Tongue (tissue), 2 donors: ENCODE results near the gene HS3ST4. TPM values are rescaled to one million over a fixed set of nuclear protein-coding genes. Genes with fewer than 3 reads are reported as not detected.
A peak's percentile ranks its signal among the peaks of the same experiment; 100 is the strongest.
"Not testable (repeated sequence)": the region's sequence is repeated elsewhere in the genome, so short reads cannot be mapped to it uniquely, and the experiment has no call there.

Experiments used
- DNase-seq: peaks from one replicate; pipeline ENCODE4 v3.0.0-alpha.2; 2015
- total RNA-seq: library from RNA; depleted of rRNA; stranded (reverse); fragments of >200 nt; gene quantifications from one replicate; pipeline ENCODE4 v1.2.3, GENCODE V29; 2014

Gene HS3ST4
- total RNA-seq, 1 donor from 2014 or later: 0.21 TPM

GRCh38 chr16:25734430-25735385, 42.9 kb downstream of the HS3ST4 start:
- DNase-seq: no peak

GRCh38 chr16:25735645-25736044, 43.9 kb downstream of the HS3ST4 start:
- no peak for DNase-seq

DNA sequence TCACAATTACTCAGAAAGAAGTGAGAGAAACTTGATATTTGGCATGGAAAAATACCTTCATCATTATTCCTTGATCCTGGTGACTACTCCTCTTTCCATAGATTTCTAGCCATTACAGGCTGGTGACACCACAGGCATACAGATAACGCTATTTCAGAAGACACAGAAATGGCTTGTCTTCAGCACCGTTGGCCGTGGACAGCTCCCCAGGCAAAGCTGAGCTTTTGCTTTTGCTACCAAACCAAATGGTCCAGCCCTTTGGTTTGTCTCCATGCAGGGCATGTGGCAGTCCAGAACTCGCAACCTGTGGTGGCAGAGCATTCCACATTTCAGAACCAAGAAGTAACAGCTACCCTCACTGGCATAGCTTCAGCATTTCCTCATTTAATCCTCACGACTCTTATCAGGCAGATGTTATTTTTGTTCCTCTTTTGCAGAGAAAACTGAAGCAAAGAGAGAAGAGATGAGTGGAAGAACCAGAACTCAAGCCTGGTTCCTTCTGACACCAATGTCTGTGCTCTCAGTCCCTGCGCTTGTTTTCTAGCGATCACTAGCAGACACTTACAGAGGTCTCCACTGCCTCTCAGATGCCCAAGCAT, 55.5 kb downstream of the HS3ST4 start:
- DNase-seq: peak; percentile 41

DNA sequence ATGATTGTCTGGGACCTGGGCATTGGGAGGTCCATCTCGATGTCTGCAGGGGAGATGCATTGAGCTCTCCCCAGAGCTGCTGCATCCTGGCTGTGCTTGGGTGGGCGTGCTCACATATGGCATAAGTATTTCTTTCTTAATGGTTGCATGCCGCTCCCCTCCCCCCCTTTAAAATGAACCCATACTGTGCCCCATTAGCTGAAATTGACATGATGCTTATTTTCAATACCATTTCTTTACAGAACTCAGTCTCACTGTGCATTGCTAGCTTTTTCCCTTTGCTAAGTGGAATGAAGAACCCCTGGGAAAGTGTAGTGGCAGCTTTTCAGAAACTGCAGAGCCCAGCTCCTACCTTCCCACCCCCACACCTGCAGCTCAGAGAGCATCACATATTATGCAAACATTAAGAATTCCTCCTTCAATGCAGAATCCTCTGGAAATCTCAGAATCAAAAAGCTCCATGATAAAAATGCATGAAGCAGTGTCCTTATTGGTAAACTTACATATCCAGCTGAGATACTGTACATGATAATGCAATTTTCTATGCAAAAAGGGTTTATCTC, 56.4 kb downstream of the HS3ST4 start:
- no peak for DNase-seq

DNA sequence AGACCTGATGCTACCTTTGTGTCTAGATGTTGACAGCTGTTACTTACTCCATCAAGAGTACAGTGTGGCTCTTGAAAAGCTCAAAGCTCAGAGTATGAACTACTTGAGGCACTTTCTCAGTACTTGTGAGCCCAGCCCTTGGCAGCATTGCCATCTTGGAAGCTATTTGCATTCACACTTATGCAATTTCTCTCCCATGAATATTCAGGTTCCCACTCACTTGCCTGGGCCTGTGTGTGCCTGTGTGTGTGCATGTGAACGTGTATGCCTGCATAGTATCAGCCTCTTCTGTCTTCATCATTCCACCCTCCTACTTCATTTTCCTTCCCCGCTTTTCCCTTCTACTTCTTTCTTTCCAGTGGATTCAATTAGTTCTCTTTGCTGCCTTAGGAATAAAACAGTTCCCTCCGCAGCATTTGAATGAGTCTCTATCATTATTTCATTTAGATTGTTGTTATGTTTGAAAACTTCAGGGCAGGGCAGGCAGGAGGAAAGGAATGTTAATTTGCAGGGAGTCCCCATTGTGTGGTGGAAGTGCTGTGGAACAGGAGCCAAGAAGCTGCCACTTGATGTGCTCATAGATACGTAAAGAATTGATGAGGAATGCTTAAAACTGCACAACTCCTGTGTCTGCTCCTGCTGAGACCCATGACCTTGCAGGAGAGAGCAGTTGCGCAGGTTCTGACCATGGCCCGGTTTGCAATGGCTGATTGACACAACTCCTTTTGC, 58.9 kb downstream of the HS3ST4 start:
- no peak for DNase-seq

DNA sequence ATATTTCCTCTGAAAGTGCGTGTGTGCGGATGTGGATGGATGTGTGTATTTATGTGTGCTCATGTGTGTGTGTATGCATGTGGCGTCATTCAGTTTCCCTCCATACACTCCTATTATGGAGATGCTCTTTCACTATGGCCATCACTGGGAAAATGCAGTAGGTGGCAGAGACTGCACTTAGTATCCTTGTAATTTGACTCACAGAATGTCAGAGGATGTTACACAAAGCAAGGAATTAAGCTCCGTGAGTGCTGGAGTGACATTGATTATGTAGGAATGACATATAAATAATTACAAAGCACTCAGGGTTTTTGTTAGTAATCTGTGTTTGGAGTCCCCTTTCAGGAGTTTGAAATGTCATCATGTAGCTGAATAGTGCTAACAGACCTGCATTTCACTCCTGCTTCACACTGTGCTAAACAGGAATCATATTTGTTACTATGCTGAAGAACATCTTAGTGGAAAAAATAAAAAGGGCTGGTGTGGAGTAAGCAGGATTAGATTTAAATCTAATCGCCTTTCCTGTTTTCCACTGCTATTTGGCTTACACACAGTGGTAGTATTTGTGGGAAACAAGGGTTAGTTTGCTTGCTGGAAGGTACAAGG, 59.6 kb downstream of the HS3ST4 start:
- no peak for DNase-seq

DNA sequence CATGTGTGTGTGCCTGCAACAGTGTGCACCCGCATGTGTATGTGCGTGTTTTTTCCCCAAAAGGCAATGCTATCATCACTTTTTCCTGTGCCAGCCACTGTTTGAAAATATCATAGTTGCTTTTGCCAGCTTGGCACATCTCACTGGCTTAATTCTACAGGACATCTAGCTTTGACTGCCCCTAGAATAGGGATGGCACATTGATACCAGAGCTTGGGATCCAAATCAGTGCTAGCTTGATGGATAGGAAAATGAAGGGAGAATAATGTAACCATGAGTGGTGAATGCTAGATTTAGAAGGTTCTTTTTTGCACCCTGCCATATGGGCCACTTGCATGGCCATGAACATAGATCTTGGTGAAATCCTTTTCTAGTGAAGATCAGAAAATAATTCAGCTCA, 72.7 kb downstream of the HS3ST4 start:
- no peak for DNase-seq

DNA sequence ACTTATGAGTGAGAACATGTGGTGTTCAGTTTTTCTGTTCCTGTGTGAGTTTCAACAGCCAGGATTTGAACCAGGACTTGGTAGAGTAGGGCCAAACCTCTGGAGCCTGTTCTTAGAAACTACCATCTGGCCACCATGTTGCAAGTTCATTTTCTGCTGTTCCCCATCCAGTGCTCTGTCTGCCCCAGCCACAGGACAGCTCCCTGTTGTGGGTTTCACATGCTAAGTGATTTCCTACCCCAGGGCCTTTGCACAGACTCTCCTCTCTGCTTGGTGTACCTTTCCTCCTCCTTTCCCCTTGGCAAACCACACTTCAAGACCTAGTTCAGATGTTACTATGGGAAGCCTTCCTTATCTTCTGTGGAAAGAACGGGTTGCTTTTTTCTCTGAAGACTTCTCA, 79.5 kb downstream of the HS3ST4 start:
- DNase-seq: no peak

DNA sequence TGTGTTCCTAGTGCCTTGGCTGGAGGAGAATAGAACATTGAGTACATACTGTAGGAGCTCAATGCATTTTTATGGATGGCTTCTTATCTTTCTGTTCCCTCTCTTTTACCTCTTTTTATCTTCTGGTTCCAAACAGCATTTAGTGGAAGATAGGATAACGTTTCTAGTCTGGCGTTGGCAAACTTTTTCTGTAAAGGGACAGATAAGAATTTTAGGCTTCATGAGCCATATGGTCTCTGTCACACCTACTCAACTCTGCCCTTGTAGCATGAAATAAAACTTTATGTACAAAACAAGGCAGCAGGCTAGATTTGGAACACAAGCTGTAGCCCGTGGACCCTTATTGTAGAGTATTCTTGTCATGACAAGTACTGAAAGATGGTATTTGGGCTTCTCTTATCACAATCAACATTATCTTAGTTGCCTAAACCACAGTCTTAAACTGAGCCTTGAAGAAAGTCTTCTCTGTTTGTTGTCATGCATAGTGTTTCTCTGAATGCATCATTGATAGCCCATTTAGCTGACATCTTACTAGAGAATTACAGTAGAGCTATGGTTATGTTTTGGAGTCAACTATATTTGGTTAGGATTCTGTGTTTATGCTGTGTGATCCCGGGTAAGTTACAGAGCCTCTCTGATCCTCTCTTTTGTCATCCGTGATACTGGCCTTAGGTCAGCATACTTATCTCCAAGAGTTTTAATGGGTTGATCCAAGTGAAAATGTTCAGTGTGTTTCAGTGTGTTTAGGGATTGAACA, 80.2 kb downstream of the HS3ST4 start:
- no peak for DNase-seq

- not testable (repeated sequence) for DNase-seq
These were observed 84.5 kb downstream of the HS3ST4 start for GRCh38 chr16:25776214-25776613.

- no peak for DNase-seq
These were observed 91.5 kb downstream of the HS3ST4 start for GRCh38 chr16:25783226-25783625.

GRCh38 chr16:25785361-25785760, 93.6 kb downstream of the HS3ST4 start:
- no peak for DNase-seq

DNA sequence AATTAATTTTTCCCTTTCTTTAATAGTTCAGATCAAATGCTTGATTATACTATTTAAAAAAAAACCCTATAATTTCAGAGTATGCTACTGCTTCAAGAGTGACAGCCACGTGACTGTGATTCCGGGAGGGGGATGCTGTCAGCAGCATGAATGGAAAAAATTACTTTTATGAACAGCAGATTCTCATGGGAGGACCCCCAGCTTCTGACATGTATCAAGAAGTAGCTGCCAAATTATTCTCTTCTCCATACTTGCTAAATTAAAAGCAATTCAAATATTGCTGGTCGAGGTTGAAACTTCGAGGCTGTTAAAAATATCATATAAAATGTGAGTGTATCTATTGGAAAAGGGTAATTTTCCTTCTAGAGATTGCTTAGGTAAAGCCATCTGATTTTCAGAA, 95.0 kb downstream of the HS3ST4 start:
- DNase-seq: no peak

GRCh38 chr16:25788637-25789036, 96.9 kb downstream of the HS3ST4 start:
- DNase-seq: no peak

GRCh38 chr16:25796239-25796638, 104.5 kb downstream of the HS3ST4 start:
- no peak for DNase-seq

DNA sequence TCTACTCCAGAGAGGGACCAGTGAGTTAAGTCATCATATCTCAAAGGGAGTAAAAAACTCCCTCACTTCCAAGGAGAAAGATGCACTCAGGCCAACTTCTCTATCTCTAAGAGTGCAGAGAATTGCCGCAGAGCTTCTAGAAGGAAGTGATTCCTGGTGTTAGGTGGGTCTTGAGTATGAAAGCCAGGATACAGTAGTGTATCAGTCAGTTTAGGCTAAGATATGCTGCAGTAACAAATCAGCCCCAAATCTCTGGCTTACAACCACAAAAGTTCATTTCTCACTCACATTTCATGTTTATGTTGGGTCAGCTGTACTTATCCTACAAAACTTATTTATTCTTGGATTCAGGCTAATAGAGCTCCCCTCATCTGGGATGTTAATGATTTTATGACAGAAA, 106.3 kb downstream of the HS3ST4 start:
- no peak for DNase-seq

GRCh38 chr16:25799816-25800215, 108.1 kb downstream of the HS3ST4 start:
- no peak for DNase-seq

DNA sequence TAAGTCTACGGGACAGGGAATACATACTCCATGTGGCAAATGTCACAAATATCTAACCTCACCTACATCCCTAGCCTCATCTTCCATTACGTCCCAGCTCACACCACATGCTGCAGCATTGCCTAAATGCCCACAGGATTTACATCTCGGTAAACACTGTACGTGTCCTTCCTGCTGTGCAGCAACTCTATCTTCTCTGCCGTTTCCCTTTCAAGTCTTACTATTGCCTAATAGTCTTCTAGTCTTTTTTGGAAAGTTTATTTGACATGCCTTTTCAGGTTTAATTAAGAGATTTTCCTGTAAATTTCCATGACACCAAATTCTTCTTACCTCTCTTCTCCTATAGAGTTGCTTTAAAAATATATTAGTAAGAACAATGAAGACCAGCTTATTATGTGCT, 120.5 kb downstream of the HS3ST4 start:
- no peak for DNase-seq

- no peak for DNase-seq
These were observed 125.5 kb downstream of the HS3ST4 start for GRCh38 chr16:25817295-25817694.

DNA sequence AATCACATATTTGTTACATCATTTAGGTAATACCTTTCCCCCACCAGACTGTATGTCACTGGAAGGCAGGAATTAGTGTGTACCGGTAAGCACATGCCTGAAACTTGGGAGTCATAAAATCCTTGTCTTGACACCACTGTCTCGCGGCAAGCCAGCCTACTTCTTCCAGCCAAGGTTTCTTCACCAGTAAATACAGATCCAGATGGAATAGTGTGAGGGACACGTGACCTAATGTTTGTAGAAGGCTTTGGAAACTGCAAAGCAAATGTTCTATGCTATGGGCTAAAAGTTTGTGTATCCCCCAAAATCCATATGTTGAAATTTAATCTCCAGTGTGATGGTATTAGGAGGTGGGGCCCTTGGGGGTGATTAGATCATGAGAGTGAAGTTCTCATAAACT, 126.1 kb downstream of the HS3ST4 start:
- no peak for DNase-seq

GRCh38 chr16:25823891-25824290, 132.1 kb downstream of the HS3ST4 start:
- no peak for DNase-seq

GRCh38 chr16:25827709-25828108, 135.9 kb downstream of the HS3ST4 start:
- no peak for DNase-seq
